PC-9 (cell line): ENCODE measurements around the gene DUSP21. TPM values are rescaled to one million over a fixed set of nuclear protein-coding genes. Genes with fewer than 3 reads are reported as not detected.

Experiments used
- BruUV-seq: library from RNA; stranded (reverse); fragments of 400-500 nt; replicated peaks from 2 replicates; lab custom pipeline; 2021; lab: Mats Ljungman, UMichigan
- CTCF ChIA-PET: fragments of 300-600 bp; sonication (Branson Sonifier 250); formaldehyde crosslinking; loops from one replicate; lab custom pipeline; 2022; ENCODE audit warnings: antibody characterized with exemption; lab: Charles Lee
- POLR2A ChIA-PET: fragments of 300-600 bp; sonication (Branson Sonifier 250); formaldehyde crosslinking; loops from one replicate; lab custom pipeline; 2022; ENCODE audit warnings: antibody characterized with exemption; ENCODE audit not compliant: unreplicated experiment; lab: Charles Lee
- DNase-seq, 2 experiments: peaks; one replicate each; pipeline versions ENCODE4 v3.0.0 to v3.0.0-alpha.2; 2015 to 2022; ENCODE audit warnings: mixed read lengths in 1 of 2
- H2AFZ ChIP-seq: fragments of 200-600 bp; sonication (generic); 2 replicates; pipeline ENCODE4 v1.8.1; 2017; ENCODE audit warnings: antibody characterized with exemption
- H3F3A ChIP-seq: fragments of 200-600 bp; sonication (generic); 2 replicates; pipeline ENCODE4 v1.8.1; 2017; ENCODE audit warnings: antibody characterized with exemption, mild to moderate bottlenecking, low read depth; ENCODE audit not compliant: insufficient read depth
- H3K27ac ChIP-seq: fragments of 200-600 bp; sonication (generic); 2 replicates; pipeline ENCODE4 v1.6.1; 2016; ENCODE audit warnings: mixed run types
- H3K27me3 ChIP-seq: fragments of 200-600 bp; sonication (generic); 2 replicates; pipeline ENCODE4 v1.6.1; 2016; ENCODE audit warnings: low read depth, mixed run types; ENCODE audit not compliant: insufficient read depth
- H3K36me3 ChIP-seq: fragments of 200-600 bp; sonication (generic); 2 replicates; pipeline ENCODE4 v1.6.1; 2016; ENCODE audit warnings: low read depth, mixed run types
- H3K4me1 ChIP-seq: fragments of 200-600 bp; sonication (generic); replicated peaks from 2 replicates; pipeline ENCODE4 v1.6.1; 2016; ENCODE audit warnings: mixed run types; ENCODE audit not compliant: insufficient read depth
- H3K4me2 ChIP-seq: fragments of 200-600 bp; sonication (generic); 2 replicates; pipeline ENCODE4 v1.6.1; 2017; ENCODE audit warnings: mixed run types
- H3K4me3 ChIP-seq: fragments of 200-600 bp; sonication (generic); 2 replicates; pipeline ENCODE4 v1.6.1; 2016; ENCODE audit warnings: mixed run types
- H3K79me2 ChIP-seq: fragments of 200-600 bp; sonication (generic); 2 replicates; pipeline ENCODE4 v1.6.1; 2017; ENCODE audit warnings: low read depth, mixed run types
- H3K9me2 ChIP-seq: fragments of 200-600 bp; sonication (generic); 2 replicates; pipeline ENCODE4 v1.8.1; 2017; ENCODE audit warnings: mild to moderate bottlenecking; ENCODE audit not compliant: insufficient read depth
- H3K9me3 ChIP-seq: fragments of 200-600 bp; sonication (generic); 2 replicates; pipeline ENCODE4 v1.8.1; 2016; ENCODE audit warnings: low read depth; ENCODE audit not compliant: insufficient read depth
- H4K20me1 ChIP-seq: fragments of 200-600 bp; sonication (generic); 2 replicates; pipeline ENCODE4 v1.8.1; 2017; ENCODE audit not compliant: insufficient read depth
- CTCF ChIP-seq: fragments of 200-600 bp; sonication (generic); conservative IDR thresholded peaks from 2 replicates; pipeline ENCODE4 v1.6.1; 2017; ENCODE audit warnings: mixed run types, antibody characterized with exemption, mild to moderate bottlenecking, moderate library complexity
- EZH2 ChIP-seq: fragments of 200-600 bp; sonication (generic); IDR thresholded peaks from 2 replicates; pipeline ENCODE4 v1.8.0; 2017; ENCODE audit warnings: antibody characterized with exemption, low read depth
- intact Hi-C: fragments of 100-400 bp; cut with micrococcal nuclease; formaldehyde crosslinking; loops from one replicate; pipeline ENCODE4 v1.10.0; 2022; ENCODE audit not compliant: unreplicated experiment
- total RNA-seq: library from RNA; stranded (reverse); gene quantifications from 2 replicates; pipeline ENCODE4 v1.2.3, GENCODE V29; 2021

Gene DUSP21
- total RNA-seq, 1 experiment from 2014 or later, result not detected

- H3K4me3 ChIP-seq, result peak overlapping the region; percentile 58; the same call in 1 of the 2 replicates
- peaks cover 23% of the 10 kb centered on the region for H3K79me2 ChIP-seq
- peaks cover 6% of the 10 kb centered on the region; the same call in 1 of the 2 replicates for H3K4me1 ChIP-seq
- H3K27me3 ChIP-seq, result no peaks in the 10 kb centered on the region
- ChIA-PET CTCF (no interaction called here), POLR2A (no interaction called here)
- H2AFZ ChIP-seq, result no peak overlapping the region
- no peak overlapping the region for H3K27ac ChIP-seq
- no peaks in the 10 kb centered on the region for H3K9me2 ChIP-seq
- H3K4me2 ChIP-seq, result peak overlapping the region; percentile 60
- no peaks in the 10 kb centered on the region for H3K9me3 ChIP-seq
- TF ChIP-seq EZH2 (no peak), CTCF (no peak)
- H3F3A ChIP-seq, result no peaks in the 10 kb centered on the region
- H4K20me1 ChIP-seq, result no peaks in the 10 kb centered on the region
- no TSS peak for BruUV-seq
- intact Hi-C loops, result no loop called here
- no peak for DNase-seq
- H3K36me3 ChIP-seq, result no peaks in the 10 kb centered on the region
Observed at GRCh38 chrX:44871114-44871645, 27.4 kb downstream of the DUSP21 start.

GRCh38 chrX:44871931-44872820 lies 28.4 kb downstream of the DUSP21 start:
- intact Hi-C loops, result loop anchor here (2.0 kb wide), 1 partner anchor 199 kb away; no protein-coding TSS in a partner anchor
- H3K79me2 ChIP-seq, result peaks cover 31% of the 10 kb centered on the region

More at GRCh38 chrX:44871931-44872820, 28.4 kb downstream of the DUSP21 start:
- Histone ChIP-seq H3F3A (no peaks in the 10 kb centered on the region), H4K20me1 (no peaks in the 10 kb centered on the region), H3K4me1 (peaks cover 7% of the 10 kb centered on the region; the same call in 1 of the 2 replicates), H3K4me3 (peak overlapping the region; percentile 58), H3K9me3 (no peaks in the 10 kb centered on the region), H3K9me2 (no peaks in the 10 kb centered on the region), H3K4me2 (peak overlapping the region; percentile 60), H3K27me3 (no peaks in the 10 kb centered on the region), H3K27ac (peak overlapping the region; percentile 61), H3K36me3 (no peaks in the 10 kb centered on the region), H2AFZ (no peak overlapping the region; the same call in 1 of the 2 replicates)
- BruUV-seq, result TSS peak; percentile 70
- no peak for TF ChIP-seq EZH2
- no peak for TF ChIP-seq CTCF
- ChIA-PET POLR2A (interaction anchor here (0.6 kb wide), 1 partner anchor 441 kb away, joined by 13 read pairs; no protein-coding TSS in a partner anchor), CTCF (interaction anchor here (0.7 kb wide), 2 partner anchors 229 to 800 kb away, joined by 4 to 8 read pairs; no protein-coding TSS in a partner anchor)
- DNase-seq, result peak in 1 of 2 experiments; percentile 20
